Prostate gland (tissue), 2 donors: ENCODE measurements around the gene C6orf120.

ENCODE experiments used
- CTCF ChIP-seq, 4 experiments: fragments of 200-600 bp in 2 of 4; fragments of 450-650 bp in 2 of 4; sonication (generic) in 2 of 4; IDR thresholded peaks; 1 replicate in 3 of 4; 2 replicates in 1 of 4; pipeline ENCODE4 v1.5.1; 2016 to 2019; ENCODE audit warnings: antibody characterized with exemption in 4 of 4, mild to moderate bottlenecking in 2 of 4, moderate library complexity in 2 of 4
- POLR2AphosphoS5 ChIP-seq: sonication (generic); formaldehyde crosslinking; IDR thresholded peaks from one replicate; pipeline ENCODE4 v1.6.1; 2017; ENCODE audit warnings: antibody characterized with exemption

- TF ChIP-seq CTCF (IDR thresholded peaks at IDR 0.05) = no peak
- no peak for TF ChIP-seq POLR2AphosphoS5
These were observed 34.2 kb upstream of the C6orf120 start for GRCh38 chr6:169667716-169668115.
